ENCODE results near the gene C16orf90. TPM values are rescaled to one million over a fixed set of nuclear protein-coding genes. Genes with fewer than 3 reads are reported as not detected.

C16orf90 gene
- total RNA-seq, 1 experiment from 2014 or later, result not detected

- intact Hi-C loops (cut with micrococcal nuclease), result no loop called here
- CTCF ChIA-PET, result interaction anchor here (1.1 to 1.9 kb wide), 2 partner anchors 9 to 232 kb away, joined by 3 to 6 read pairs; no protein-coding TSS in a partner anchor
- POLR2A ChIA-PET, result interaction anchor here (1.0 to 1.9 kb wide), 4 partner anchors 11 to 364 kb away, joined by 3 to 4 read pairs (median 3); partner anchors contain the start of gene ZNF213
These were observed 3.7 kb upstream of the C16orf90 start for GRCh38 chr16:3498988-3499387.

GRCh38 chr16:3497771-3498170, 2.5 kb upstream of the C16orf90 start:
- DNase-seq (ENCODE audit: unreplicated experiment), result no peak
- CTCF ChIA-PET, result interaction anchor here (0.6 to 0.7 kb wide), 4 partner anchors 13 to 436 kb away, joined by 3 read pairs; no protein-coding TSS in a partner anchor
- POLR2A ChIA-PET, result interaction anchor here (0.7 kb wide), 1 partner anchor 391 kb away, joined by 3 read pairs; no protein-coding TSS in a partner anchor
- Mint-ChIP-seq H3K4me3 (ENCODE audit: unreplicated experiment) (no peak overlapping the region), H3K27ac (ENCODE audit: low read depth, unreplicated experiment) (no peak overlapping the region), H3K4me1 (ENCODE audit: insufficient read depth, unreplicated experiment) (no peaks in the 10 kb centered on the region), H3K36me3 (ENCODE audit: insufficient read depth, unreplicated experiment) (peaks cover 6% of the 10 kb centered on the region), H3K27me3 (ENCODE audit: insufficient read depth, unreplicated experiment) (no peaks in the 10 kb centered on the region), H3K9me3 (ENCODE audit: unreplicated experiment) (no peaks in the 10 kb centered on the region)
- TF ChIP-seq CTCF (IDR thresholded peaks at IDR 0.05; ENCODE audit: unreplicated experiment), result no peak
- intact Hi-C loops (cut with micrococcal nuclease), result no loop called here
- no TSS peak for BruUV-seq (replicated peaks)

More at GRCh38 chr16:3498988-3499387, 3.7 kb upstream of the C16orf90 start:
- peaks cover 6% of the 10 kb centered on the region for H3K36me3 Mint-ChIP-seq (ENCODE audit: insufficient read depth, unreplicated experiment)
- H3K4me3 Mint-ChIP-seq (ENCODE audit: unreplicated experiment), result no peak overlapping the region
- H3K9me3 Mint-ChIP-seq (ENCODE audit: unreplicated experiment), result no peaks in the 10 kb centered on the region
- BruUV-seq (replicated peaks), result no TSS peak
- H3K4me1 Mint-ChIP-seq (ENCODE audit: insufficient read depth, unreplicated experiment), result no peaks in the 10 kb centered on the region
- H3K27ac Mint-ChIP-seq (ENCODE audit: low read depth, unreplicated experiment), result no peak overlapping the region
- no peaks in the 10 kb centered on the region for H3K27me3 Mint-ChIP-seq (ENCODE audit: insufficient read depth, unreplicated experiment)
- no peak for TF ChIP-seq CTCF (IDR thresholded peaks at IDR 0.05; ENCODE audit: unreplicated experiment)
- DNase-seq (ENCODE audit: unreplicated experiment), result no peak

DNA sequence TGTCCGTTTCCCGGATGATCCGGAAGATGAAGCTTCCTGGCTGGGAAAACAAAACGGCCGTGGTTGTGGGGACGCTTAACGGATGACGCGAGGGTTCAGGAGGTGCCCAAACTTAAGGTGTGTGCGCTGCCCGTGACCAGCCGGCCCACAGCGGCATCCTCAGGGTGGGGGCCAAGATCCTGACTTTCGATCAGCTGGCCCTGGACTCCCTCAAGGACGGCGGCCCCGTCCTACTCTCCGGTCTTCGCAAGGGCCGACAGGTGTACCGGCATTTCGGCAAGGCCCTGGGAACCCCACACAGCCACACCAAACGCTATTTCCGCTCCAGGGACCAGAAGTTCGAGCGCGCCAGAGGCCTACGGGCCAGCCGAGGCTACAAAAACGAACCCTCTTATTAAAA, 1.1 kb upstream of the C16orf90 start:
- no peak for DNase-seq (ENCODE audit: unreplicated experiment)
- BruUV-seq (replicated peaks), result no TSS peak
- Mint-ChIP-seq H3K27ac (ENCODE audit: low read depth, unreplicated experiment) (no peak overlapping the region), H3K9me3 (ENCODE audit: unreplicated experiment) (no peaks in the 10 kb centered on the region), H3K36me3 (ENCODE audit: insufficient read depth, unreplicated experiment) (no peaks in the 10 kb centered on the region), H3K27me3 (ENCODE audit: insufficient read depth, unreplicated experiment) (no peaks in the 10 kb centered on the region), H3K4me1 (ENCODE audit: insufficient read depth, unreplicated experiment) (no peaks in the 10 kb centered on the region), H3K4me3 (ENCODE audit: unreplicated experiment) (no peak overlapping the region)
- POLR2A ChIA-PET, result no interaction called here
- CTCF ChIA-PET, result no interaction called here
- no peak for TF ChIP-seq CTCF (IDR thresholded peaks at IDR 0.05; ENCODE audit: unreplicated experiment)
- intact Hi-C loops (cut with micrococcal nuclease), result no loop called here

DNA sequence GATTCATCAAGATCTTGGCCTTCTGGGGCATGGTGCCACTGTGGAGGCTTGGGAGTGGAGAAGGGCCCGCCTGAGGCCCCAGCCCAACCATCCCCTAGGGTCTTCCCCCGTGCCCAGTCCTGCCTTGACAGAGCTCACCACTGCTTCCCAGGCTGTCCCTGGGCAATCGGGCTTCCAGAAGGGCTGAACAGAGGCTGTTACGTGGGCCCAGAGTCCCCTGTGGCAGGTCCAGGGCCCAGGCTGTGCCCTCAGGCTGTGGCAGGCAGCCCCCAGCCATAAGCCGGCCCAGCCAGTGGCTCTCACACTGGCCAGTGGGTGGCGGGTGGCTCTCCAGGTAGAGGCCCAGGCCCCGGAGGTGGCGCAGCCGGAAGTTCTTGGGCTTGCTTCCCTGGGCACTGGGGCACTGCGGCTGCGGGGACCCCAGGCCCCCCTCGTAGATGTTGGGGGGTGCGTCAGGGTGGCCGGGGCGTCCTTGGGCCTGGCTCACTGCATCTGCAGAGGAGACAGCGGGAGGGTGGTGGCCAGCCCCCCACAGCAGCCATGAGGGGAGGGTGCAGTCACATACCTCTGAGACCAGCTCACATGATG, 809 bp downstream of the C16orf90 start:
- Mint-ChIP-seq H3K27ac (ENCODE audit: low read depth, unreplicated experiment) (no peak overlapping the region), H3K36me3 (ENCODE audit: insufficient read depth, unreplicated experiment) (no peaks in the 10 kb centered on the region), H3K4me1 (ENCODE audit: insufficient read depth, unreplicated experiment) (no peaks in the 10 kb centered on the region), H3K4me3 (ENCODE audit: unreplicated experiment) (no peak overlapping the region), H3K27me3 (ENCODE audit: insufficient read depth, unreplicated experiment) (no peaks in the 10 kb centered on the region), H3K9me3 (ENCODE audit: unreplicated experiment) (no peaks in the 10 kb centered on the region)
- ChIA-PET CTCF (no interaction called here), POLR2A (no interaction called here)
- no peak for TF ChIP-seq CTCF (IDR thresholded peaks at IDR 0.05; ENCODE audit: unreplicated experiment)
- intact Hi-C loops (cut with micrococcal nuclease), result no loop called here
- no TSS peak for BruUV-seq (replicated peaks)
- DNase-seq (ENCODE audit: unreplicated experiment), result no peak

Measured in MCF 10A (cell line).